ENCODE data around the gene MRTFA. TPM values are rescaled to one million over a fixed set of nuclear protein-coding genes. Genes with fewer than 3 reads are reported as not detected.

Gene MRTFA
- total and polyA plus RNA-seq, 8 donors, result 13.6 to 35.3 (median 24.1) TPM

GRCh38 chr22:40463017-40463631 lies 173.4 kb downstream of the MRTFA start:
- Histone ChIP-seq H3K4me3 (peak overlapping the region in 1 of 4 donors; percentile 23), H3K36me3 (no peaks in the 10 kb centered on the region), H3K27ac (peak overlapping the region in 2 of 4 donors; percentile 2), H3K9me3 (no peaks in the 10 kb centered on the region), H3K4me1 (no peaks in the 10 kb centered on the region), H3K27me3 (no peaks in the 10 kb centered on the region)
- 87 to 90% methylated on average over 13 of the region's 13 CpGs for WGBS, 2 donors
- no peak for TF ChIP-seq CTCF (IDR thresholded peaks at IDR 0.05)
- ATAC-seq, result peak in 2 of 4 donors; percentile 59 to 74
- DNase-seq, result no peak
- no peak for FAIRE-seq
- intact Hi-C loops (cut with DNase I), result no loop called here

- H3K9me3 ChIP-seq, result no peaks in the 10 kb centered on the region
- ATAC-seq (peak in 2 of 4 donors; percentile 35 to 63), FAIRE-seq (no peak), DNase-seq (no peak)
- intact Hi-C loops (cut with DNase I), result no loop called here
- no peak for TF ChIP-seq CTCF (IDR thresholded peaks at IDR 0.05)
- H3K27ac ChIP-seq, result peak overlapping the region in 1 of 4 donors; percentile 2
- H3K36me3 ChIP-seq, result no peaks in the 10 kb centered on the region
- 71 to 86% methylated on average over 7 of the region's 7 CpGs for WGBS, 2 donors
- peak overlapping the region in 1 of 4 donors; percentile 23 for H3K4me3 ChIP-seq
- H3K4me1 ChIP-seq, result no peaks in the 10 kb centered on the region
- no peaks in the 10 kb centered on the region for H3K27me3 ChIP-seq
Measured at GRCh38 chr22:40462195-40462984, 174.1 kb downstream of the MRTFA start.

- no peak for TF ChIP-seq CTCF (IDR thresholded peaks at IDR 0.05)
Measured at GRCh38 chr22:40453671-40454070, 182.8 kb downstream of the MRTFA start.

GRCh38 chr22:40452730-40453487 lies 183.6 kb downstream of the MRTFA start:
- no peak overlapping the region for H3K4me3 ChIP-seq
- WGBS, 2 donors, result 85 to 88% methylated on average over 11 of the region's 11 CpGs
- H3K4me1 ChIP-seq, result peaks cover 0 to 5% (median 0%) of the 10 kb centered on the region in 3 donors
- no peaks in the 10 kb centered on the region for H3K9me3 ChIP-seq
- peak in 1 of 4 donors; percentile 19 for ATAC-seq
- no peak for DNase-seq
- H3K27ac ChIP-seq, result no peak overlapping the region
- FAIRE-seq, result no peak
- H3K36me3 ChIP-seq, result no peaks in the 10 kb centered on the region
- TF ChIP-seq CTCF (IDR thresholded peaks at IDR 0.05), result no peak
- intact Hi-C loops (cut with DNase I), result no loop called here
- no peaks in the 10 kb centered on the region for H3K27me3 ChIP-seq

More at GRCh38 chr22:40453671-40454070, 182.8 kb downstream of the MRTFA start:
- Histone ChIP-seq H3K4me1 (peaks cover 0 to 5% (median 0%) of the 10 kb centered on the region in 3 donors), H3K9me3 (no peaks in the 10 kb centered on the region), H3K27me3 (no peaks in the 10 kb centered on the region), H3K36me3 (no peaks in the 10 kb centered on the region), H3K27ac (no peak overlapping the region), H3K4me3 (no peak overlapping the region)
- intact Hi-C loops (cut with DNase I), result no loop called here
- FAIRE-seq (no peak), DNase-seq (no peak), ATAC-seq (no peak)
